HL-60 (cell line): ENCODE data around the gene CLSTN2.

Experiments used
- DNase-seq, 2 experiments: peaks; one replicate each; pipeline ENCODE4 v3.0.0-alpha.2; 2010 to 2020; ENCODE audit warnings: low read depth in 1 of 2, low spot score in 1 of 2
- H3K27ac ChIP-seq: fragments of 250-450 bp; sonication (Bioruptor Pico); replicated peaks from 2 replicates; pipeline ENCODE4 v1.5.1; 2020; ENCODE audit warnings: mild to moderate bottlenecking, moderate library complexity
- H3K27me3 ChIP-seq: fragments of 250-450 bp; sonication (Bioruptor Pico); 2 replicates; pipeline ENCODE4 v1.5.1; 2021; ENCODE audit warnings: mild to moderate bottlenecking, moderate library complexity; ENCODE audit not compliant: insufficient read depth, poor library complexity, severe bottlenecking
- H3K4me3 ChIP-seq: replicated peaks from 2 replicates; pipeline ENCODE4 v1.5.1; 2011; ENCODE audit warnings: mild to moderate bottlenecking, control low read depth, low read length; ENCODE audit not compliant: insufficient read depth
- CTCF ChIP-seq: IDR thresholded peaks from one replicate; pipeline ENCODE4 v1.5.1; 2011; ENCODE audit warnings: low read length, control low read depth, inconsistent platforms; ENCODE audit not compliant: insufficient read depth
- GABPA ChIP-seq: IDR thresholded peaks from 2 replicates; pipeline ENCODE4 v1.6.1; 2012; ENCODE audit warnings: low read depth
- POLR2AphosphoS5 ChIP-seq: IDR thresholded peaks from 2 replicates; pipeline ENCODE4 v1.6.1; 2012; ENCODE audit warnings: low read depth
- REST ChIP-seq: IDR thresholded peaks from 2 replicates; pipeline ENCODE4 v1.6.1; 2012; ENCODE audit warnings: low read depth; ENCODE audit not compliant: insufficient replicate concordance
- SPI1 ChIP-seq: IDR thresholded peaks from 2 replicates; pipeline ENCODE4 v1.6.1; 2012; ENCODE audit warnings: low read depth, mild to moderate bottlenecking, borderline replicate concordance

Gene CLSTN2

GRCh38 chr3:139948898-139949297, 13.9 kb downstream of the CLSTN2 start:
- no peak for DNase-seq
- TF ChIP-seq REST (no peak), CTCF (no peak)
- no peaks in the 10 kb centered on the region for H3K27me3 ChIP-seq
- no peak overlapping the region for H3K27ac ChIP-seq
- no peak overlapping the region for H3K4me3 ChIP-seq

DNA sequence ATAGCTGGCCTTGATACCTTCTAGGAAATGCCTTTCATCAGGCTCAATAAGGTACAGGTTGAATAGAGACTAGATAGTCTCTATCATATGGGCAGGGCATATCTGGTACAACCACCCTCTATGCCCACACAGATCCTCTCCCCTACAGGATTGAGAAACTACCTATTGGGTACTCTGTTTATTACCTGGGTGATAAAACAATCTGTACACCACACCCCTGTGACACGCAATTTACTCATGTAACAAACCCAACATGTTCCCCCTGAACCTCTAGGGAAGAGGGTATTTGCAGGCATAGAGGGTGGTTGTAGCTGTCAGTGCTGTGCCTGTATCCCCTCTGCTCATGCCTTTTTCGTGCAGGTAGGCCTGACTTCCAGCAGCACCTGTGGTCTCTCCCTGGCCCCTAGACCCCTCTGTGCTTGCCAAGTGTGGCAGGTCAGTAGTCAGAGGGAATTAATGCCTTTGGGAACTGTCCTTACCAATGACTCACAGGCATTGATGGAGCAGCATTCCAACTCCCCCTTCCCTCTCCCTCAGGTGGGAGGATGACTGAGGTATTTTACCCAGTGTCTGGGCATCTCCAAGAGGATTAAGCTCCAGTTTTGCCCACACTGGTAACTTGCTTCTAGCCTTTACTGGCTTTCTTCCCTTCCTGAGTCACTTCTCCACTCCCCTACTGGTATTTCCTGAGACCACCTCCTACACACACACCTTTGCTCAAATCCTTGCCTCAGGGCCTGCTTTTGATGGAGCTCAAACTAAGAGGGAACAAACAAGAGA, 18.3 kb downstream of the CLSTN2 start:
- Histone ChIP-seq H3K27me3 (no peaks in the 10 kb centered on the region), H3K27ac (no peak overlapping the region), H3K4me3 (no peak overlapping the region)
- TF ChIP-seq CTCF (no peak), POLR2AphosphoS5 (no peak), REST (no peak), SPI1 (no peak), GABPA (no peak)
- no peak for DNase-seq

DNA sequence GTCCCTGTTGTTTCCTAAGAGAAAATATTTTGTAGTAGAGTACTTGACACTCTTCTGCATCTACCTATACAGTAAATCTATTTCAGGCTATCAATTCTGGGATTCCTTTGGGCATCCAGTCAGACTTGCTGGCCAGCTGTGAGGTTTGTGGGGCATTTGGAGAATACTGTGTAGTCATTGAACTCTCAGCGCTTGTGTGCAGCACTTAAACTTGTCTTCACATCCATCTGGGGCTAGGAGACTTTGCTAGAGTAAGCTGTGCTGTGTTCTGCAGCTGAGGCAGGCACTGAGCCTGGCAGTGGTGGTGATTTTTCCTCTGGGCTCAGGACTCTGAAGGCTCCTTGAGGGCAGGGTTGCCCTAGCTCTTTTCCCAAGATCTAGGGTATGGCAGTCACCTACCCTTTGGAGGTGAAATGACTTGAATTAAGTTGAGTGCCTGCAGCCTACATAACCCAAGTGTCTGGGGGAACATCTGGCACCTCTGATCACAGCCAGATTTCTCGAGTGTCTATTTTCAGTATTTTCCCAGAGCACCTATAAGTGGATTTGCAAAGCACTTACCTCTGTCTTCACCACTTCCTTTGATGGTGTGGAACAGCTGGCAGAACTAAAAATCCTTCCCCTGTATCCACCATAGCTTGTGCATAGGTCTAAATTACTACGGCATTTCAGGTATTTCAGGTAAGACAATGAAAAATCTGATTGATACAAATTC, 19.3 kb downstream of the CLSTN2 start:
- DNase-seq: no peak
- TF ChIP-seq CTCF: no peak

DNA sequence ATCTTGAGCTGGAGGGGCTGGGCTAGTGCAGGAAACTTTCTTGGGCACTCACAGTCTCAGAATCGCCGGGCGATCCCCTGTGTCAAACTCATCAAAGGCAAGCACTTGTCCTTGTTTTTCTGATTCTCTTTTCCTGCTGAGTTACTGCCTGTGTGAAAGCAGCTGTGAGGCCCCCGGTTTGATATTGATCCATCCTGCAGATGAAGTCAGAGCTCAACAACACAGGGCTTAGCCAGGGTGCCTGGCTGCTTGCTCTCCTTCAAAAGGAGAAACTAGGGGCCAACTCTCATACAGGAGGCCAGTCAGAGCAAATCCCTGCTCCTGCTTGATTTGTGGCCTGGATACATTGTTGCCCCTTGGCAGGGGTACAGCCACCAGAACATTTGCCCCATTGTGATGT, 22.9 kb downstream of the CLSTN2 start:
- H3K27me3 ChIP-seq: no peaks in the 10 kb centered on the region
- no peak overlapping the region for H3K27ac ChIP-seq
- DNase-seq: no peak
- H3K4me3 ChIP-seq: no peak overlapping the region
- TF ChIP-seq POLR2AphosphoS5: no peak
- TF ChIP-seq SPI1: no peak
- TF ChIP-seq REST: no peak
- TF ChIP-seq GABPA: no peak
- no peak for TF ChIP-seq CTCF

More for the DNA sequence above, 19.3 kb downstream of the CLSTN2 start:
- H3K27me3 ChIP-seq: no peaks in the 10 kb centered on the region
- no peak overlapping the region for H3K4me3 ChIP-seq
- no peak overlapping the region for H3K27ac ChIP-seq
